ENCODE data around the gene PPIH.

DNA sequence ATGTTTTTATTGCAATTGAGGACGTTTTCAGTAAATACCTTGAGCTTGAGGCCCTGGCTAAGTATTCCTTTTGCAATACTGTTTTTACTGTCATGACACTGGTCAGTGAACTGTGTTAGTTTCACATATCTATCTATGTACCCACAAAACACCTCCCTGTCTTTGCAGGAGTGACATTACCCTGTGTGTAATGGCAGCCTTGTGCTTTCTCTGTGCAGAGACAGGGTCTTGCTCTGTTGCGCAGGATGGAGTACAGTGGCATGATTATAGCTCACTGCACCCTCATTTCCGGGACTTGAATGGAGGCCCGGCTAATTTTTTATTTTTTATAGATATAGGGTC, 32.9 kb downstream of the PPIH start:
- no peak for TF ChIP-seq POLR2AphosphoS5 (IDR thresholded peaks at IDR 0.05; ENCODE audit: low read depth, low read length)
- no peak for TF ChIP-seq SPI1 (IDR thresholded peaks at IDR 0.05; ENCODE audit: low read depth, low read length)
- no peak for TF ChIP-seq PAX5 (IDR thresholded peaks at IDR 0.05; ENCODE audit: insufficient read depth, low read length, severe bottlenecking)

All from GM12891 (cell line).